C4-2B (cell line): ENCODE data around the gene MRPL55.
A peak's percentile ranks its signal among the peaks of the same experiment; 100 is the strongest.

Source experiments
- H3K27ac ChIP-seq: fragments of 450-650 bp; 2 replicates; pipeline ENCODE4 v1.5.1; 2017
- ZFX ChIP-seq: fragments of 450-650 bp; IDR thresholded peaks from 2 replicates; pipeline ENCODE4 v1.6.1; 2017
- TF ChIP-seq, protein P1 (sequence below): fragments of 450-650 bp; conservative IDR thresholded peaks from 2 replicates; pipeline ENCODE4 v1.5.1; 2017; ENCODE audit warnings: mild to moderate bottlenecking

Gene MRPL55

DNA sequence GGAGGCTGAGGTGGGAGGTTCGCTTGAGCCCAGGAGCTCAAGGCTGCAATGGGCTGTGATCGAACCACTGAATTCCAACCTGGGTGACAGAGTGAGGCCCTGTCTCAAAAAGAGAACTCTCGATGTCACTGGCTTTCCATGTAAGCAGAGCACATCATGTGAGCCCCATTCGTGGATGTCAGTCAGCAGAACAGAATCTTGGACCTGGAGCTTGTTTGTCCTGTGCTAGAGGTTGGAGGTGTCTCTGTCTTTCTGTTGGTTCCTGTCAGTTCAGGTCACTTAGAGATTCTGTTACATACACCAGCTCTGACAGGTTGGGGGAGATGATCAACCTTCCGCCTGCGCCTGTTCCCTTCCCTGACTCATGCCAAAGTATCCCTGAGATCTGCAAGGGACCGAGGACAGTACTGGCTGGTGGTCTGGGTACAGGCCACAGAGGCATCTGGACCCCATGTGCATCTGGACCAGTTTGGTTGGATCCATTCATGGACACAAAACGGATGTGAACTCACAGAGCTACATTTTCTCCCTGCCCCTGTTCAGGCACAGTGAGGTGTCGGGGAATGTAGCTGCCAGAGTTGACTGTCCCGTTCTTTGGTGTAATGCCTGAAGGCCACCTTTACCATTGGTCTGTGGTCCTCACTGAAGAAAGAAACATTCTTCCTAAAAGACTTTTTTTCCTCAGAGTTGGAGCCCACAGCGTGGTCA, 16.6 kb downstream of the MRPL55 start:
- TF ChIP-seq ZFX = no peak
- TF ChIP-seq, protein P1, sequence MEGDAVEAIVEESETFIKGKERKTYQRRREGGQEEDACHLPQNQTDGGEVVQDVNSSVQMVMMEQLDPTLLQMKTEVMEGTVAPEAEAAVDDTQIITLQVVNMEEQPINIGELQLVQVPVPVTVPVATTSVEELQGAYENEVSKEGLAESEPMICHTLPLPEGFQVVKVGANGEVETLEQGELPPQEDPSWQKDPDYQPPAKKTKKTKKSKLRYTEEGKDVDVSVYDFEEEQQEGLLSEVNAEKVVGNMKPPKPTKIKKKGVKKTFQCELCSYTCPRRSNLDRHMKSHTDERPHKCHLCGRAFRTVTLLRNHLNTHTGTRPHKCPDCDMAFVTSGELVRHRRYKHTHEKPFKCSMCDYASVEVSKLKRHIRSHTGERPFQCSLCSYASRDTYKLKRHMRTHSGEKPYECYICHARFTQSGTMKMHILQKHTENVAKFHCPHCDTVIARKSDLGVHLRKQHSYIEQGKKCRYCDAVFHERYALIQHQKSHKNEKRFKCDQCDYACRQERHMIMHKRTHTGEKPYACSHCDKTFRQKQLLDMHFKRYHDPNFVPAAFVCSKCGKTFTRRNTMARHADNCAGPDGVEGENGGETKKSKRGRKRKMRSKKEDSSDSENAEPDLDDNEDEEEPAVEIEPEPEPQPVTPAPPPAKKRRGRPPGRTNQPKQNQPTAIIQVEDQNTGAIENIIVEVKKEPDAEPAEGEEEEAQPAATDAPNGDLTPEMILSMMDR = no peak
- H3K27ac ChIP-seq = peak overlapping the region; percentile 83

DNA sequence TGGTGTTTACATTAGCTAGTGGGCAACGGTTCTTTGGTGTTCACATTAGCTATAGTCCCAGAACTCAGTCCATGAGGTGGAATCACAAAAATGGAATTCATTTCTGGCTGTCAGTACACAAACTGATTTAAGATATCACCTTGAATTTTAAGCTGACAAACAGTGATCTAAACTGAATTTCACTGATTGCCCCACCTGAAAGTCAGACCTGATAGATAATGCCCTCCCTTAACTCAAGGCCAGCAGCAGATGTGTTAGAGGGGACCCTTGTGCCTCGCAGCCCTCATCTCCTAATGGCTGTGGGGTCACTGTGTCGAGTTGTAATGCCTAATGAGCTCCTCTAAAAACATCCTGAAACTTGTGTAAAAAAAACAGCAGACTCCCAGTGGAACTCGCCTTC, 18.0 kb downstream of the MRPL55 start:
- H3K27ac ChIP-seq = peak overlapping the region; percentile 83
- no peak for TF ChIP-seq ZFX
- TF ChIP-seq, protein P1 = no peak

DNA sequence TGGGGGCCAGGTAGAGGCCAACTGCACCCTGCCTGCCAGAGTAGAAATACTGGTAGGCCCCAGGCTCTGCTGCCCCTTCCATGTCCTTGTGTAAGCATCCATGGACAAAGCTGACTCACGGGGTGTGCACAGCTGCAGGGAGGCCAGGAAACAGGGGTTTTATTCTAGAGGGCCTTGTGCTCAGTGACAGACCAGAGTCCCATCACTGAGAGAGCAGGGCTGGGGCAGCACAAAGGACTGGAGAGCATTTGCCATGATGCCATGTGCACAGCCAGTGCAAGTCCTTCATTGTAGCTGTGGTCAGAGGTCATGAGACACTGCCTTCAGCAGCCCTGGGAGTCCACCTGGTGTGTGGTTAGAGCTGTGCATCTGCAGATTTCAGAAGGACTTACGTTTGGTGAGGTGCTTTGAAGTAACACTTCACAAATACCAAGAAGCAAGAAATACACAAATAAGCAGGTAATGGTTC, 18.5 kb downstream of the MRPL55 start:
- TF ChIP-seq, protein P1 = no peak
- TF ChIP-seq ZFX = no peak
- H3K27ac ChIP-seq = peak overlapping the region; percentile 83

DNA sequence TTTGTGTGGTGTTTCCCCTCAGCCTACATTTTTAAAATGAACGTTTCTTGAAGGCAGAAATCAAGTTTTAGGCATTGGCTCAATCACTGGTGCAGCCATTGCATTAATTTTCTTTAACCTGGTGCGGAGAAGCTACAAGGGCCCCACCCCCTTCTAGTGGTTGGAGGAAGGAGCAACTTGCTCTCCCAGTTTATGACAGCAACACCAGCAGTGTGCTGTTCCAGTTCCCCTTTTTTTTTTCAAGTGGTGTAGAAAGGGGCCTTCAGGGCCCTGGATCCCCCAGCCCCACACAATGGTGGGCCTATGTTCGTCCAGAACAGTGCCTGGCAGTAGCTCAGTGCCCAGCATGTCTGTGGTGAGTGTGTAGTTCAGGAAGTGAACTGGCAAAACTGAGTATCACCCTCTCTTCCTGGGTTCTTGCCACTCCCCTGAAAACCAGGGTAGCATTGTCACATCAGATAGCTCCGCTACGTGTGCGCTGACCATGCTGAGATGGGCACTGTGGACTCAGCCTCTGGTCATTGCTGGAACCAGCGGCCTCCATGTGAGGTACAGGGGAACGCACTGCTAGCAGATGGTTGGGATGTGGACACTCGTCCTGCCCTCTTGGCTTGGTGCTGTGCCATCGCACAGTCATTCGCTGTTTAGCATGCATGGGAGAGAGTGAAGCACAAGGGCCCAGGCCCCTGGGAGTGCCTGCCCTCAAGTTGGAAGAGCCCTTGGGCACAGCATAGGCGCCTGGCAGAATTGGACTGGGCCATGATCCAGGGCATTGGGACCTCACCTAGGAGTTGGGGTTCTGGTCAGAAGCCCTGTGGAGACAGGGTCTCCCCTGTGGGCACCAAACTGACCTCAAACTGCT, 19.3 kb downstream of the MRPL55 start:
- TF ChIP-seq, protein P1 = no peak
- TF ChIP-seq ZFX = no peak
- peak overlapping the region; percentile 83 for H3K27ac ChIP-seq

DNA sequence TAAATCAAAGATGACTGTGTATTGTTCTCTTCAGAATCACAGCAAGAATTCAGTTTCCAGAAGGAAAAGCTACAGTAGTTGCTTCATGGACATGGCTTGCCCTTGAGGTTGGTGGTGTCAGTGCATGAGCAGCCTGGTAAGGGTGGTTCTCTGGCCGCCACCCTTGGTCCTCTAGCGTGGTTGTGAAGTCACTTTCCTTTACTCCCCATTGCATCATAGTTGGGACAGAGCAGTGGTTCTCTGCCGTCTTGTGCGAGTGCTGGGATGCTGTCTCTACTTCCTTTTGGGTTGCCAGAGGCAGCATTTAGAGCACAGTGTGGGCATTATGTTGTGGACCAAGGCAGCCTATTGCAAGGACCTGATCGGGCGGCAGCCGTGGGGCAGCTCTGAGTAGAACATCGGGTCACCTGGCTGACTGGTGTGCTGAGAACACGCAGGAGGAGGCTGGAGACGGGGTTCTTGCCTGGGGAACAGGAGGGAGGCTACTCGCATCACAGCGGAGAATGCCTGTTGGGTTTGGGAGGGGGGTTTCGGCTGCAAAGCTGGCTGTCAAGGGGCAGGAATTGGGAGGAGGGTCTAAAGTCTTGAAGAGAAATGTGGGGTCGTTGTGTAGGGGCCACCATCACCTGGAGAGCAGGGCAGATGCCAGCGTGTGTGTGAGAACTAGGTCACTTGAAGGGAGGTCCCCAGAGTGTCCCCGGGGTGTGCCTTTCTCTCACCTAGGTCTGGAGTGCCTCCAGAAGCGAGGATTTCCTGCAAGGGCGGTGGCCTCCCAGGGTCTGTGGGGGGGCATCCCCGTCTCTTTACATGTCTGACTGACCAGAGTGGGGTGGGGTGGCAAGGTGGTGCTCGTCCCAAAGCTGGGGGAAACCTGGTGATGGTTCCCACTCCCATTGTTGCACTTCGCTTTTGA, 20.3 kb downstream of the MRPL55 start:
- TF ChIP-seq ZFX = no peak
- TF ChIP-seq, protein P1 = no peak
- H3K27ac ChIP-seq = peak overlapping the region; percentile 83

DNA sequence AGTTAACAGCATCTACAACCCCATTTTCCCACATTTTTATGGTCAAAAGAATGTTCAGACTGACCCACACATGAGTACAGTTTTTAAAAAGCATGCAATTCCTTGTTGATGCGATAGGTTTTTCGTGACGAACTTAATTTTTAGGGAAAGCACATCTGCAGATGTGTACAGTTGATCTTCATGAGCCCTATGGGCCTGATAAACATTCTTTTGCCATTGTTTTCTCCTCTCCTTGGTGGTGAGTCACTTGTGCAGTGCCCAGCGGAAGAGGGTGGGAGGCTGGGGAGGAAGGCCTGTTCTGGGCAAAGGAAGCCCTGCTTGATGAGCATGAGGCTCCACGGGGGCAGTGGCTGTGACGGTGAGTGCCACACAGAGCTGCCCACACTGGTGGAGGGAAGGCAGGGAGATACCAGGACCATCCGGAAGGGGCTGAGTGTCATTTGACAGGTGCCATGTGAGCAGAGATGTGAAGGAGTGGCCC, 21.3 kb downstream of the MRPL55 start:
- H3K27ac ChIP-seq = peak overlapping the region; percentile 83
- TF ChIP-seq, protein P1 = no peak
- TF ChIP-seq ZFX = no peak
